Neutrophil (primary cell): ENCODE data around the gene KLHL2.
"Not testable (repeated sequence)": the region's sequence is repeated elsewhere in the genome, so short reads cannot be mapped to it uniquely, and the experiment has no call there.

Experiments
- H3K27ac ChIP-seq: fragments of 200-600 bp; sonication (generic); 2 replicates; pipeline ENCODE4 v1.5.1; 2016; ENCODE audit warnings: mild to moderate bottlenecking, moderate library complexity
- H3K27me3 ChIP-seq: fragments of 200-600 bp; sonication (generic); 2 replicates; pipeline ENCODE4 v1.6.0; 2016; ENCODE audit warnings: mild to moderate bottlenecking
- H3K36me3 ChIP-seq: fragments of 200-600 bp; sonication (generic); 2 replicates; pipeline ENCODE4 v1.5.1; 2017
- H3K4me1 ChIP-seq, 2 experiments: fragments of 200-600 bp in 1 of 2; sonication (generic) in 1 of 2; 1 replicate in 1 of 2; 2 replicates in 1 of 2; pipeline versions ENCODE4 v1.5.1 to v1.6.1; 2013 to 2016; ENCODE audit warnings: low read depth in 1 of 2, low read length in 1 of 2, mild to moderate bottlenecking in 1 of 2, moderate library complexity in 1 of 2; ENCODE audit not compliant: control insufficient read depth in 1 of 2, insufficient read depth in 1 of 2
- H3K4me3 ChIP-seq, 2 experiments: fragments of 200-600 bp in 1 of 2; sonication (generic) in 1 of 2; 1 replicate in 1 of 2; 2 replicates in 1 of 2; pipeline ENCODE4 v1.5.1; 2013 to 2016; ENCODE audit warnings: low read depth in 1 of 2, low read length in 1 of 2, mild to moderate bottlenecking in 1 of 2, moderate library complexity in 1 of 2
- H3K9me3 ChIP-seq: fragments of 200-600 bp; sonication (generic); 2 replicates; pipeline ENCODE4 v1.5.1; 2016
- TF ChIP-seq, protein P1 (sequence below): fragments of 200-600 bp; sonication (generic); IDR thresholded peaks from 2 replicates; pipeline ENCODE4 v1.5.1; 2016; ENCODE audit warnings: antibody characterized with exemption

The KLHL2 gene

DNA sequence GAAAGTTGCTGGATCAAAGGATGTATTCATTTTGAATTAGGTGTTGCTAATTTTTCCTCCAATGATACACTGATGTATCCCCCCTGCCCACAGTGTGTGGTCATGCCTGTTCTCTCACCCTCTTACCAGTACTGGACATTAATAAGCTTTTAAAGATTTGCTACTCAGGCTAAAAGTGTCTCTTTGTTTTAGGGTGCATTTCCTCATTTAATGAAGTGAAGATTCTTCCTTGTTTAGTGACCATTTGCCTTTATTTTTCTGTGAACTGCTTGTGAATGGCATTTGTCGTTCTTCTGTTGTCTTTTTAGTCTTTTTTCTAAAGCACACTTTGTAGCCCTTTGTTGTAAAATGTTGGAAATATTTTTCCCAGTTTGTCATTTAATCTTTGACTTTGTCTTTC, 125.1 kb downstream of the KLHL2 start:
- Histone ChIP-seq H3K4me3 (no peak overlapping the region), H3K9me3 (no peaks in the 10 kb centered on the region), H3K4me1 (peaks cover 13 to 15% of the 10 kb centered on the region in 2 experiments), H3K27me3 (no peaks in the 10 kb centered on the region), H3K27ac (no peak overlapping the region), H3K36me3 (no peaks in the 10 kb centered on the region)
- TF ChIP-seq, protein P1, sequence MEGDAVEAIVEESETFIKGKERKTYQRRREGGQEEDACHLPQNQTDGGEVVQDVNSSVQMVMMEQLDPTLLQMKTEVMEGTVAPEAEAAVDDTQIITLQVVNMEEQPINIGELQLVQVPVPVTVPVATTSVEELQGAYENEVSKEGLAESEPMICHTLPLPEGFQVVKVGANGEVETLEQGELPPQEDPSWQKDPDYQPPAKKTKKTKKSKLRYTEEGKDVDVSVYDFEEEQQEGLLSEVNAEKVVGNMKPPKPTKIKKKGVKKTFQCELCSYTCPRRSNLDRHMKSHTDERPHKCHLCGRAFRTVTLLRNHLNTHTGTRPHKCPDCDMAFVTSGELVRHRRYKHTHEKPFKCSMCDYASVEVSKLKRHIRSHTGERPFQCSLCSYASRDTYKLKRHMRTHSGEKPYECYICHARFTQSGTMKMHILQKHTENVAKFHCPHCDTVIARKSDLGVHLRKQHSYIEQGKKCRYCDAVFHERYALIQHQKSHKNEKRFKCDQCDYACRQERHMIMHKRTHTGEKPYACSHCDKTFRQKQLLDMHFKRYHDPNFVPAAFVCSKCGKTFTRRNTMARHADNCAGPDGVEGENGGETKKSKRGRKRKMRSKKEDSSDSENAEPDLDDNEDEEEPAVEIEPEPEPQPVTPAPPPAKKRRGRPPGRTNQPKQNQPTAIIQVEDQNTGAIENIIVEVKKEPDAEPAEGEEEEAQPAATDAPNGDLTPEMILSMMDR = no peak

DNA sequence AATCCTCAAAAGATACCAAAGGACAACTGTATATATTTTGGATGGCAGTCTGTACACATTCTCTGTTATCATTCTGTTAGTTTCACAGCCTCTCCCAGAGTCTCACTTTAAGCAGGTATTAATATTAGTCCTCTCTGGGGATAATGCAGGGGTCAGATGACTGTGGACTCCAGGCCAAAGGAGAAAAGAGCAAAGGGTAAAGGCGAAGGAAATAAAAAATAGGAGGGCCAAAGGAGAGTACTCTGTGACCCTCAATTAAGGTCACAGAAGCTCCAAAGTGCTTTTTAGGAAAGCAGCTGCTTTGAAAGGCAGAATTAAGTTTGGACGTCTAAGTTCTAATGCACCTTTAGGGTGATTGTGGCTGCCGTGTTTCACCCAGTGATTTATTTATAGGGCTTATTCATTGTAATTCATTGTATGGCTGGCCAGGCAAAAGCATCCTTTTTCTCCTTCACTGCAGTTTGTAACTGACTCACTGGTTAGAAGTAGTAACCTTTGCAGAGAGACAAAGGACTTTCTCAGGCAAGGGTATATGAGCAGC, 127.9 kb downstream of the KLHL2 start:
- Histone ChIP-seq H3K4me1 (no peaks in the 10 kb centered on the region), H3K4me3 (no peak overlapping the region), H3K9me3 (no peaks in the 10 kb centered on the region), H3K27me3 (no peaks in the 10 kb centered on the region), H3K36me3 (peaks cover 12% of the 10 kb centered on the region), H3K27ac (no peak overlapping the region)
- TF ChIP-seq, protein P1 = no peak

DNA sequence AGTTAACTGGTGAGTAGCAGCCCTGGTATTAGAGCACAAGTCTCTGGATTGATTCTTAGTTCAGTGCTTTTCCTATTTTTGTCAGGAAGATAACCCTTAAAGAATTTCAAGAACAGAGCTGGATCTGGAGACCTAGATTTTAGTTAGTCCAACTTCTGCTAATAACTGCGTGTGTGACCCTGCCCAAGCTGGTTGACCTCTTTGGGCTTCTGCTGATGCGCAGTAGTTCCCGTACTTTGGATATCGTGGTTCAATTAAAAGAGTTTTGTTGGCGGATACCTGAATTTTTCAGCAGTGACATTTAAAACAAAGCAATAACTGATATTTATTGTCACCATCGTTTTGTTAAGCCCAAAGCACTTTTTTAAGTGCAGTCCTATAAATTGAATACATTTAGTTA, 129.4 kb downstream of the KLHL2 start:
- Histone ChIP-seq H3K36me3 (peaks cover 24% of the 10 kb centered on the region), H3K4me1 (no peaks in the 10 kb centered on the region), H3K4me3 (no peak overlapping the region), H3K9me3 (no peaks in the 10 kb centered on the region), H3K27ac (no peak overlapping the region), H3K27me3 (no peaks in the 10 kb centered on the region)
- TF ChIP-seq, protein P1 = no peak

DNA sequence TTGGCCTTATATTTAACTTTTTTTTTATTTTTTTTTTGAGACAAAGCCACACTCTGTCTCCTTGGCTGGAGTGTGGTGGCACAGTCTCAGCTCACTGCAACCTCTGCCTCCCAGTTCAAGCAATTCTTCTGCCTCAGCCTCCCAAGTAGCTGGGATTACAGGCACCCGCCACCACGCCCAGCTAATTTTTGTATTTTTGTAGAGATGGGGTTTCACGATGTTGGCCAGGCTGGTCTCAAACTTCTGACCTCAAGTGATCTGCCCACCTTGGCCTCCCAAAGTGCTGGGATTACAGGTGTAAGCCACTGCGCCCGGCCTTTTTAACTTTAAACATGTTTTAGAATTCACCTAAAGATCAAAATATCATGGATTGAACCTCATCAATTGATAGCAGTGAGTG, 135.0 kb downstream of the KLHL2 start:
- H3K36me3 ChIP-seq = peaks cover 24% of the 10 kb centered on the region
- H3K4me1 ChIP-seq, H3K27ac ChIP-seq, H3K9me3 ChIP-seq, H3K4me3 ChIP-seq, H3K27me3 ChIP-seq: not testable (repeated sequence)

DNA sequence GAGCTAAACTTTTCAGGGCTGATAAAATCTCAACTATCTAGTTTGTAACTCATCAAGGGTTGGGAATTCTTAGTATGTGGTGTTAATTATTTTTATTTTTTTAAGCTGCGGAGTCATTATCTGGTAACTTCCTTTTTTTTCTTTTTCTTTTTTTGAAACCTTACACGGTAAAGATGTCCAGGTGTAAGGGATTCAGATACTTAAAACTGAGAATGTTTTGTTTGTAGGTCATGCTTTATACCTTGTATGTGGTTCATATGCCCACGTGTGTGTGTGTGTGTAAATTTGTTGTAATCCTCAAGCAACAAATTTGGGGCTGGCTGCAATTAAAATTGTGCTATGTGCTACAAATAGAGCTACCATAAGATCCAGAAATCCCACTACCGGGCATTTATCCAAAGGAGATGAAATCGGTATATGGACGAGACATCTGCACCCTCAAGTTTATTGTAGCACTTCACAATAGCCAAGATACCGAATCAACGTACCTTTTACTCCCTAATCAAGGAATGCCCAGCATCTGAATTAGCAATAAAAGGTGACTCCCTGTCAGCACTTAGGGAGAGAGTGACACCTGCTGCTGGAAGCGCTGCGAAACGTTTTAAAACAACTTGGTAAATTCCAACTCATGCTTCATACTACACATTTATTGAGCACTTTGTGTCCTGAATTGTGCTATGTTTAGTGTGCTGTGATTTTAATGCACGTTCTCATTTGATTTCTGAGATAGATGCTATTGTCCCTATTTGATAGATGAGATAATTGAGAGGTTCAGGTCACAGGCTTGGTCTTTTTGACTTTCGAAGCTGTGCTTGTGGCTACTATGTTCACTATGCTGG, 136.2 kb downstream of the KLHL2 start:
- H3K36me3 ChIP-seq = peaks cover 24% of the 10 kb centered on the region

More for the DNA sequence above, 136.2 kb downstream of the KLHL2 start:
- no peak overlapping the region for H3K4me3 ChIP-seq
- H3K4me1 ChIP-seq = no peaks in the 10 kb centered on the region
- TF ChIP-seq, protein P1 = no peak
- no peaks in the 10 kb centered on the region for H3K27me3 ChIP-seq
- no peaks in the 10 kb centered on the region for H3K9me3 ChIP-seq
- H3K27ac ChIP-seq = no peak overlapping the region
